WTC11 (cell line): ENCODE results near the gene LRRC14B. TPM values are rescaled to one million over a fixed set of nuclear protein-coding genes. Genes with fewer than 3 reads are reported as not detected.
A peak's percentile ranks its signal among the peaks of the same experiment; 100 is the strongest.

Experiments
- ATAC-seq: fragments of 200-7000 bp; cut with Tn5 transposase; 2 replicates; pipeline ENCODE4 v1.10.0; 2021; ENCODE audit warnings: mild to moderate bottlenecking, moderate library complexity
- CTCF ChIA-PET: fragments of 300-600 bp; sonication (Branson Sonifier 250); formaldehyde crosslinking; loops from one replicate; lab custom pipeline; 2021; ENCODE audit warnings: antibody characterized with exemption; lab: Charles Lee
- POLR2A ChIA-PET: fragments of 350-600 bp; sonication (Branson Sonifier 250); formaldehyde crosslinking; loops from one replicate; lab custom pipeline; 2021; ENCODE audit warnings: antibody characterized with exemption; lab: Charles Lee
- DNase-seq: peaks from one replicate; pipeline ENCODE4 v3.0.0; 2021; ENCODE audit warnings: low spot score
- H3K27ac Mint-ChIP-seq: 2 replicates; pipeline ENCODE4 v1.8.0; 2021; ENCODE audit warnings: mixed read lengths
- H3K27me3 Mint-ChIP-seq: 2 replicates; pipeline ENCODE4 v1.8.0; 2021; ENCODE audit warnings: low read depth, mild to moderate bottlenecking, moderate library complexity, mixed read lengths
- H3K36me3 Mint-ChIP-seq: 2 replicates; pipeline ENCODE4 v1.8.0; 2021; ENCODE audit warnings: mixed read lengths
- H3K4me1 Mint-ChIP-seq: 2 replicates; pipeline ENCODE4 v1.8.0; 2022; ENCODE audit warnings: mixed read lengths
- H3K4me3 Mint-ChIP-seq: 2 replicates; pipeline ENCODE4 v1.8.0; 2021; ENCODE audit warnings: mild to moderate bottlenecking, moderate library complexity, mixed read lengths
- H3K9me3 Mint-ChIP-seq: 2 replicates; pipeline ENCODE4 v1.8.0; 2021; ENCODE audit warnings: mixed read lengths
- AR ChIP-seq: fragments of 250-450 bp; sonication (Bioruptor Pico); IDR thresholded peaks from 2 replicates; pipeline ENCODE4 v1.9.0; 2021; ENCODE audit warnings: mild to moderate bottlenecking
- ATF6 ChIP-seq: sonication (generic); formaldehyde crosslinking; IDR thresholded peaks from 2 replicates; pipeline ENCODE4 v1.8.1; 2023; ENCODE audit warnings: mild to moderate bottlenecking, missing genetic modification reagents
- CREB1 ChIP-seq: sonication (generic); formaldehyde crosslinking; IDR thresholded peaks from 2 replicates; pipeline ENCODE4 v1.8.0; 2023; ENCODE audit warnings: mild to moderate bottlenecking, missing genetic modification reagents
- ERG ChIP-seq: fragments of 250-450 bp; sonication (Bioruptor Pico); IDR thresholded peaks from 2 replicates; pipeline ENCODE4 v1.8.0; 2021; ENCODE audit warnings: mild to moderate bottlenecking
- GABPB1 ChIP-seq: sonication (generic); formaldehyde crosslinking; IDR thresholded peaks from 2 replicates; pipeline ENCODE4 v1.8.1; 2023; ENCODE audit warnings: mild to moderate bottlenecking, missing genetic modification reagents
- GTF2I ChIP-seq: fragments of 250-450 bp; sonication (Bioruptor Pico); conservative IDR thresholded peaks from 2 replicates; pipeline ENCODE4 v1.4.0; 2021; ENCODE audit warnings: mild to moderate bottlenecking
- HMGXB4 ChIP-seq: sonication (generic); formaldehyde crosslinking; IDR thresholded peaks from 2 replicates; pipeline ENCODE4 v1.8.1; 2023; ENCODE audit warnings: mild to moderate bottlenecking, moderate library complexity, missing genetic modification reagents
- KAT7 ChIP-seq: sonication (generic); formaldehyde crosslinking; IDR thresholded peaks from 2 replicates; pipeline ENCODE4 v1.8.1; 2023; ENCODE audit warnings: missing genetic modification reagents, mild to moderate bottlenecking, borderline replicate concordance
- MAX ChIP-seq: sonication (generic); formaldehyde crosslinking; IDR thresholded peaks from 2 replicates; pipeline ENCODE4 v1.8.0; 2022; ENCODE audit warnings: mild to moderate bottlenecking, missing genetic modification reagents
- MYBL2 ChIP-seq: sonication (generic); formaldehyde crosslinking; IDR thresholded peaks from 2 replicates; pipeline ENCODE4 v1.8.1; 2023; ENCODE audit warnings: mild to moderate bottlenecking, moderate library complexity, missing genetic modification reagents
- RELA ChIP-seq: sonication (generic); formaldehyde crosslinking; IDR thresholded peaks from 2 replicates; pipeline ENCODE4 v1.8.1; 2022; ENCODE audit warnings: missing genetic modification reagents, mild to moderate bottlenecking, borderline replicate concordance
- TP53 ChIP-seq: sonication (generic); formaldehyde crosslinking; IDR thresholded peaks from 2 replicates; pipeline ENCODE4 v1.8.1; 2023; ENCODE audit warnings: mild to moderate bottlenecking, missing genetic modification reagents
- ZBTB21 ChIP-seq: sonication (generic); formaldehyde crosslinking; IDR thresholded peaks from 2 replicates; pipeline ENCODE4 v1.8.1; 2023; ENCODE audit warnings: mild to moderate bottlenecking, missing genetic modification reagents, borderline replicate concordance
- ZBTB43 ChIP-seq: sonication (generic); formaldehyde crosslinking; IDR thresholded peaks from 2 replicates; pipeline ENCODE4 v1.8.1; 2023; ENCODE audit warnings: mild to moderate bottlenecking, missing genetic modification reagents
- ZNF219 ChIP-seq: sonication (generic); formaldehyde crosslinking; IDR thresholded peaks from 2 replicates; pipeline ENCODE4 v1.8.0; 2023; ENCODE audit warnings: missing genetic modification reagents, mild to moderate bottlenecking, borderline replicate concordance
- ZNF396 ChIP-seq: fragments of 250-450 bp; sonication (Bioruptor Pico); IDR thresholded peaks from 2 replicates; pipeline ENCODE4 v1.8.0; 2021; ENCODE audit warnings: mild to moderate bottlenecking, moderate library complexity, borderline replicate concordance
- ZNF425 ChIP-seq: fragments of 250-450 bp; sonication (Bioruptor Pico); conservative IDR thresholded peaks from 2 replicates; pipeline ENCODE4 v1.9.0; 2021; ENCODE audit warnings: mild to moderate bottlenecking
- total RNA-seq: library from RNA; stranded (reverse); gene quantifications from 3 replicates; pipeline ENCODE4 v1.2.3, GENCODE V29; 2021

LRRC14B gene
- total RNA-seq, 1 experiment from 2014 or later = not detected

- Mint-ChIP-seq H3K36me3 (peaks cover 17% of the 10 kb centered on the region), H3K4me1 (peaks cover 11% of the 10 kb centered on the region), H3K27me3 (no peaks in the 10 kb centered on the region), H3K4me3 (no peak overlapping the region), H3K27ac (no peak overlapping the region), H3K9me3 (no peaks in the 10 kb centered on the region)
- ATAC-seq (peak; percentile 31; the same call in 1 of the 2 replicates), DNase-seq (no peak)
- TF ChIP-seq AR (CRISPR knock-in tag) (no peak), ZNF219 (CRISPR knock-in tag) (no peak), ERG (CRISPR knock-in tag) (no peak), GABPB1 (no peak), ATF6 (no peak), MYBL2 (no peak)
- TF ChIP-seq, all 79 proteins: peak for 0
- POLR2A ChIA-PET = no interaction called here
- CTCF ChIA-PET = interaction anchor here (0.8 to 1.6 kb wide), 3 partner anchors 9 to 247 kb away, joined by 3 to 9 read pairs (median 3); partner anchors contain the start of gene LRRC14B
Measured at GRCh38 chr5:199950-200645, 8.8 kb downstream of the LRRC14B start.

GRCh38 chr5:200985-201384 is 9.7 kb downstream of the LRRC14B start:
- CTCF ChIA-PET = no interaction called here
- Mint-ChIP-seq H3K27me3 (no peaks in the 10 kb centered on the region), H3K4me3 (no peak overlapping the region)

More at GRCh38 chr5:200985-201384, 9.7 kb downstream of the LRRC14B start:
- no peaks in the 10 kb centered on the region for H3K9me3 Mint-ChIP-seq
- peaks cover 23% of the 10 kb centered on the region for H3K36me3 Mint-ChIP-seq
- POLR2A ChIA-PET = no interaction called here
- H3K27ac Mint-ChIP-seq = peak overlapping the region; percentile 15; the same call in 1 of the 2 replicates
- TF ChIP-seq ZNF396 (CRISPR knock-in tag) = no peak
- no peak for TF ChIP-seq ZBTB21 (CRISPR knock-in tag)
- no peak for TF ChIP-seq CREB1 (CRISPR knock-in tag)
- TF ChIP-seq ERG (CRISPR knock-in tag) = no peak
- TF ChIP-seq HMGXB4 (CRISPR knock-in tag) = no peak
- TF ChIP-seq MAX (CRISPR knock-in tag) = no peak
- TF ChIP-seq GABPB1 = no peak
- TF ChIP-seq ZBTB43 (CRISPR knock-in tag) = no peak
- TF ChIP-seq RELA (CRISPR knock-in tag) = no peak
- no peak for TF ChIP-seq TP53 (CRISPR knock-in tag)
- no peak for TF ChIP-seq ZNF425 (CRISPR knock-in tag)
- TF ChIP-seq GTF2I (CRISPR knock-in tag) = no peak
- TF ChIP-seq KAT7 (CRISPR knock-in tag) = no peak
- H3K4me1 Mint-ChIP-seq = peaks cover 11% of the 10 kb centered on the region
- DNase-seq (no peak), ATAC-seq (no peak)
